Heart left ventricle (tissue), 13 donors: ENCODE data around the gene SLC17A8.

Experiments
- CTCF ChIP-seq, 12 donors: fragments of 200-600 bp; sonication (generic) in 4 of 12; IDR thresholded peaks; one replicate each; pipeline versions ENCODE4 v1.5.0 to v1.8.0; 2018 to 2022; ENCODE audit warnings: antibody characterized with exemption in 12 of 12, mild to moderate bottlenecking in 5 of 12
- POLR2A ChIP-seq, 2 donors: fragments of 450-650 bp; IDR thresholded peaks; one replicate each; pipeline ENCODE4 v1.6.1; 2017; ENCODE audit warnings: antibody characterized with exemption in 2 of 2, mild to moderate bottlenecking in 2 of 2, moderate library complexity in 2 of 2
- donor health status: ischemic (EF 13 %, LVEDD 7.1; RV severe dilation, severe dysfunction).
- donor health status: DM: no; HTN: yes; CAD: no.
- donor health status: DM: no; HTN: no; CAD: no.
- donor health status: ischemic (EF 25% LVEDD 6.9; RV normal size, moderate dysfunction).
- donor health status: ischemic (EF 25% LVEDD 5.7; RV mildly dilated, moderate dysfunction).
- donor health status: ischemic (EF 35%, LVEDD 5.7; RV mildly dilated, moderate dysfunction).
- donor health status: nonischemic (EF 11% LVEDD 7.7; RV severe dilation, severe dysfunction).
- donor health status: DM: yes; HTN: yes; CAD: no.
- donor health status: PGD.
- donor health status: ischemic (EF 29% LVEDD 5.4; RV normal size, mild dysfunction).
- donor health status: nonischemic (EF 23%, LVEDD 6.1; RV moderate dilation, normal function).

GRCh38 chr12:100339071-100339470 lies 17.8 kb upstream of the SLC17A8 start:
- no peak for TF ChIP-seq POLR2A (IDR thresholded peaks at IDR 0.05)
- no peak for TF ChIP-seq CTCF (IDR thresholded peaks at IDR 0.05)
